Mucosa of descending colon (tissue), 3 donors: ENCODE results near the gene LARGE1. TPM values are rescaled to one million over a fixed set of nuclear protein-coding genes. Genes with fewer than 3 reads are reported as not detected.

Experiments
- ATAC-seq: fragments of 200-7000 bp; cut with Tn5 transposase; one replicate; pipeline ENCODE4 v1.9.1; 2020; ENCODE audit warnings: mild to moderate bottlenecking, moderate library complexity
- DNase-seq, 3 donors: peaks; one replicate each; pipeline ENCODE4 v3.0.0-alpha.2; 2020
- H3K36me3 ChIP-seq: fragments of 200-600 bp; one replicate; pipeline ENCODE4 v1.8.0; 2021; ENCODE audit warnings: low read depth, mild to moderate bottlenecking
- H3K4me1 ChIP-seq: fragments of 200-600 bp; one replicate; pipeline ENCODE4 v1.8.0; 2021; ENCODE audit warnings: low read depth, mild to moderate bottlenecking
- H3K4me3 ChIP-seq: fragments of 200-600 bp; one replicate; pipeline ENCODE4 v1.8.0; 2021; ENCODE audit warnings: mild to moderate bottlenecking
- H3K9me3 ChIP-seq: fragments of 200-600 bp; one replicate; pipeline ENCODE4 v1.8.0; 2021; ENCODE audit warnings: mild to moderate bottlenecking
- CTCF ChIP-seq: fragments of 200-600 bp; IDR thresholded peaks from one replicate; pipeline ENCODE4 v1.8.0; 2022; ENCODE audit warnings: antibody characterized with exemption, mild to moderate bottlenecking
- intact Hi-C, 2 donors: fragments of 100-400 bp; cut with DNase I in 1 of 2; cut with micrococcal nuclease in 1 of 2; formaldehyde crosslinking; loops; one replicate each; pipeline versions ENCODE4 v1.11.0 to v1.11.1; 2022; cut with DNase I, micrococcal nuclease
- total RNA-seq, 3 donors: library from RNA; stranded (reverse); fragmentation: NEBNext Ultra II Directional in 2 of 3; extraction: Animal tissue kit (Norgen Biotek cat#: 25700) in 2 of 3; gene quantifications; one replicate each; pipeline versions ENCODE4 v1.2.1 to v1.2.4, GENCODE V29; 2021 to 2023
- donor health status: DM: no; HTN: no; CAD: no; lungs with moderate emphysema.
- donor health status: DM: no; HTN: no; CAD: no.
- donor health status: DM: no; HTN: yes; CAD: no.

Gene LARGE1
- total RNA-seq, 3 donors from 2014 or later: 29.3 to 93.8 (median 67.7) TPM

- Histone ChIP-seq H3K9me3 (no peaks in the 10 kb centered on the region), H3K4me1 (no peaks in the 10 kb centered on the region), H3K4me3 (no peak overlapping the region), H3K36me3 (no peaks in the 10 kb centered on the region)
- intact Hi-C loops: no loop called here
- TF ChIP-seq CTCF: no peak
- ATAC-seq (no peak), DNase-seq (no peak)
Observed at GRCh38 chr22:33669746-33670145, 250.5 kb downstream of the LARGE1 start.

- ATAC-seq: peak; percentile 51
- Histone ChIP-seq H3K36me3 (no peaks in the 10 kb centered on the region), H3K4me3 (no peak overlapping the region), H3K4me1 (no peaks in the 10 kb centered on the region), H3K9me3 (no peaks in the 10 kb centered on the region)
- intact Hi-C loops: no loop called here
- TF ChIP-seq CTCF: no peak
- peak in 1 of 3 donors; percentile 24 for DNase-seq
Observed at GRCh38 chr22:33666961-33667619, 253.2 kb downstream of the LARGE1 start.

GRCh38 chr22:33666279-33666960, 253.9 kb downstream of the LARGE1 start:
- H3K4me3 ChIP-seq: no peak overlapping the region
- H3K36me3 ChIP-seq: no peaks in the 10 kb centered on the region
- intact Hi-C loops: no loop called here
- ATAC-seq (peak; percentile 74), DNase-seq (no peak)
- no peak for TF ChIP-seq CTCF
- no peaks in the 10 kb centered on the region for H3K9me3 ChIP-seq
- H3K4me1 ChIP-seq: no peaks in the 10 kb centered on the region

- H3K9me3 ChIP-seq: no peaks in the 10 kb centered on the region
- no peak for TF ChIP-seq CTCF
- peak in 1 of 3 donors; percentile 15 for DNase-seq
- no peak for ATAC-seq
- no peak overlapping the region for H3K4me3 ChIP-seq
- intact Hi-C loops: no loop called here
- no peaks in the 10 kb centered on the region for H3K36me3 ChIP-seq
- no peaks in the 10 kb centered on the region for H3K4me1 ChIP-seq
Observed at GRCh38 chr22:33659448-33659847, 260.8 kb downstream of the LARGE1 start.

GRCh38 chr22:33658775-33659174, 261.5 kb downstream of the LARGE1 start:
- peak; percentile 21 for ATAC-seq
- no peak overlapping the region for H3K4me3 ChIP-seq
- peak in 1 of 3 donors; percentile 19 for DNase-seq
- no peak for TF ChIP-seq CTCF
- H3K9me3 ChIP-seq: no peaks in the 10 kb centered on the region
- H3K4me1 ChIP-seq: no peaks in the 10 kb centered on the region
- no peaks in the 10 kb centered on the region for H3K36me3 ChIP-seq
- intact Hi-C loops: no loop called here
